ENCODE data around the gene ADGRD1.
"Not testable (repeated sequence)": the region's sequence is repeated elsewhere in the genome, so short reads cannot be mapped to it uniquely, and the experiment has no call there.

Gene ADGRD1

DNA sequence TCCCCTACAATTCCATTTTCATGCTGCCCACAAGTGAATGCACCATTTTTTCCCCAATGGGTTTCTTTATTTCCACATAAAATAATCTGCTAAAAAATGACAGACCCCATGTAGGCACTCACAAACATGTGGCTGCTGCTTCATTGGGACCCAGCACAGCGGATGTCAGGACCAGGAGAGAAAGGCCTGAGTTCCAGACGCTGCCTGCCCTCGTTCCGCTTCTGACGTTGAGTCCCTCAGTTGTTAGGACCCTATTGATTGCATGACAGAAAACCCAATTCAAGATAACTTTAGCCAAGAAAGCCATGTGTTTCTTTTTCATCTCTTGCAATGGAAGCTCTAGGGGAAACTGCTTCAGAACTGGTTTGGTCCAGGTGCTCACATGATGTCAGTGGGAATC, 34.6 kb downstream of the ADGRD1 start:
- no peak for DNase-seq

DNA sequence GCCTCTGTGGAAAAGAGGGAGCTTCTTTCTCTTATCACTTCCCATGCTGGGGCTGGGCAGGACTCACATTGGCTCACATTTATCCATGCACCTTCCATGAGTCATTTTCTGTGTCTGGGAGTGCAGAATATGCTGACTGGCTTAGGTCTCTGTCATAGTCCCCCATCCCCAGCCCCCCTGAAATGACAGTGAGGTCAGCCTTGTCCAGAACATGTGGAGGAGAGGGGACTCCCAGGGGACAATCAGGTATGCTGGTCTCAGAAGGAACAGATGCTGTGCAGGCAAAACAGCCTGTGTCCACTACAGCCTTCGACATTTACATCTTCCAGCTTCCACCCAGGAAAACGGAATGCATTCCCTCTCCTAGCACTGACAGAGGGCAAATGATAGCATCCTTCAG, 35.0 kb downstream of the ADGRD1 start:
- DNase-seq = no peak

DNA sequence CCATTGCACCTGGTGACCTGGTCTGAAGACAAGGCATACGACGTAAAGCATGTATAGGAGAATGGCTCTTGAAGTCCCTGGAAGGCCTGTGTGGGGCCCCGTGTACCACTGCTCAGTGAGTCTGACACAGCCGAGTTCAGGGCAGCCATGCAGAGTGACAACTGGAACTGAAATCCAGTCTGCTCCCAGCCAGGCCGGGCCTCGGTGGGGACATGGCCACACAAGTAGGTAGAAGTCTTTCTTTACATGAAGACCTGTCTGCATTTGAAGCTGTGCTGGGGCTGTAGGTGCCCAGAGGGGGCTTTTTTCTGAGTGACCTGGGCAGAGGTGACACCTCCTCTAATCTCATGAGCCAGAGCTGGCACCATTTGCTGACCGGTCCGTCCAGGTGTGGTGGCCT, 35.7 kb downstream of the ADGRD1 start:
- DNase-seq = no peak

DNA sequence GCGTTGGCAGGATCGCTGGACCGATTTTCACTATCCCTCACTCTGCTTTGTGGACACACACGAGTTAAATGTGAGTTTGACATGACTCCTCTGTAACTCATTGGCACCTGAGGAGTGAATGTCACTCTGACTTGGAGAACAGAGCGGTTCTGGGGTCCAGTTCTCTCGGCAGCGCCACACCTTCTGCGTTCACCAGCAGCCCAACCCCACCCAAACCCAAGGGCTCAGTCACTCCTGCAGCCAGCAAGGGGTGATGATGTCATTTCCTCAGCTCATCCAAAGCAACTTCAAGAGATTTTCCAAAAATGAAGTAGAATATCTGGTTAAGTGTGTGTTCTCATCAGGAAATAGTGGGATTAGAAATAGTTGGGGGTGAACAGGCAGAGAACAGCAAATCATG, 36.3 kb downstream of the ADGRD1 start:
- no peak for DNase-seq

DNA sequence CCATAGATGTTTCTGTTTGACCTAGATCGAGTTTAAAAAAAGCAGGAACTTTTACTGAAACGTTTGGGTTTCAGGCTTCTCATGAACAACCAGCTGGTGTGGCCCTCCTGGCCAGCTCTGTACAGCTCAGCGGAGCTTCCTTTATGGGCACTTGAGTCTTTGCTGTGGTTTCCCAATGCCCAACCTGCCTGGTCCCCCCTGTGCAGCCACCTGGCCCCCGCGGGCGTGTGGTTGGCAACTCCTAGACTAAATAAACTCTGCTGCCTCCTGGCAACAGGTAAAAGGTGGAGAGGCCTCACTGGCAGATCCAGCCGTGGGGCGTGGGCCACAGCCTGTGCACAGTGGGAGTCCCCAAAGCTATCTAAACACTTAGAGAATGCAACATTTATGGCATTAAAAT, 38.7 kb downstream of the ADGRD1 start:
- no peak for DNase-seq

DNA sequence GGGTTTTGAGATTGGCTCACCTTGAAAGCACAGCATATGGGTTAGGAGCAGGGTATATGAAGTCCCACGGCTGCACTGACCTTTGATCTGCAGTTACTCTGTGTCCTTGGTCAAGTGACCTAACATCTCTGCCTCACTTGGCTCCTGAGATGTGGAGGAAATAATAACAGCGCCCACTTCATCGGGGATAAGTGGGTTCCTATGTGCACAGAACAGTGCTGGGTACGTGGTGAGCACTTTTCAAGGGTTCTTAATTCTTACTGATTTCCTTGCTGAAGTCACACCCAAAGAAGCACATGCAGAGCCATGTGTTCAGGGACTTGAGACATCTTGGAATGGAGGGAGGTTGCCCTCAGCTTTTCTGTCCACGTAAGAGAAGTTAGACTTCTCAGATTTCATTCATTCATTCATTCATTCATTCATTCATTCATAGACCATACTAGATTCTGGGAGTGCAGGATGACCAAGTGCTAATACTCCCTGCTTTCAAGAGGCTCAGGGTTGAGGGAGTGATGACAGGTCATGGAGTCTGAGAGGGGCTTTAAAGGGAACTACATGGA, 39.4 kb downstream of the ADGRD1 start:
- DNase-seq = no peak

DNA sequence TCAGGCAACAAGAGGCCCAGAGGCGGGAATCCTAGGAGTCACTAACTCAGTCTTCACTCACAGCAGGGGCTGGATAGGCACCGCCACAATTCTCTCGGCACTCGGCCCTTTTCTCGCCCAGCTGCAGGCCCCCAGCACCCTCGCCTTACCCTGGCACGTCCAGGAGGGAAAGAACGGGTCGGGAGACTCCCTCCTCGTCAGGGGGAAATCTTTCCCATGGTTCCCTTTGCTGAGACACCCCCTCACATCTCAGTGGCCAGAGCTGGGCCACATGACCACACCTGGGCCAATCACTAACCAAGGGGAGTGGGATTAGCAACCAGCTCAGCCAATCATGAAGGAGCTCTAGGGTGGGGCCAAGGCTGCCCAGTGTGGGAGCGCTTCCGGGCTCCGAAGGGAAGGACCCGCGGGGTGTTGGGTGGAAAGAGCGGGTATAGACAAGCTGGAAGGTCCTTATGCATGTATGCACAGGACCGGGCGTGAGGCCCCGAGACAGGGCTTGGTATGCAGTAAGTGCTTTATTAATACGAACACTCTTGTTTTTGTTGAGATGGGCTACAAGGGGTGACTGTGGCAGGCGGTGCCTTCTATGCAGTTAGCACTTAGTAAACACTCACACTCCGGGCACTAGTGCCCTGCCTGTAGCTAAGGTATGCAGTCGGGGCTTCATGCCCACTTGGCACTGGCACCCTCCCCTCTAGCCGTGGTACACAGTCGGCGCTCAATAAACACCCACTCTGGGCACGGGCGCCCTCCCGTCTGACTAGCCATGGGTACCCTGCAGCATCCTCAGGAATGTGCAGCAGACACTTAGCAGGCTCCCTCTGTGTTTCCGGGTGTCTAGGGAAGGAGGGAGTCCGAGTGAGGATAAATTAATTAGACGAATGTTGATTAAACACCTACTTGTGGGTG, 40.3 kb downstream of the ADGRD1 start:
- DNase-seq = no peak

DNA sequence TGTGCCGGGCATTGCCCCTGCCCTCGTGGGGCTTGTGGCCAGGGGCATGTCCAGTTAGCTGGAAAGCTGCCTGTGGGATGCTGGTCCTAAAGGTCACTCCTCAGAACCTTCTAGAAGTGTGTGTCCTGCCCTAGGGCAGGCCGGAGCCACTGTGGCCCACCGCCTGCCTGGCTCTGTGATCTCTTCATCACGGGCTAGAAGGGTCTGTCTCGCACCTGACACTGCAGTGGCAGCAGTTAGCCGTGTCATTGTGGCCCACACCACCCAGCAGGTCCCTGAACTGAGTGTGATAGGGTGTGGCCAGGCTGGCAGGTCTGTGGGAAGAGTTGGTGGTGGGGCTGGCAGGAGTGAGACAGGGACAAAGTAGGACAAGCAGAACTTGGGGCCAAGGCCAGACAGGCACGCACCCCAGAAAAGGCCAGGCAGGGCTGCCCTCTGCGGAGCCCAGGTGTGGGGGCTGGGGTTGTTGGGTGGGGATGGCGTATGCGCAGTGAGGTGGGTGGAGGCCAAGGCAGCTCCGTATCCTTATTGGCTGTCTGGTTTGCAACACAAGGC, 41.2 kb downstream of the ADGRD1 start:
- no peak for DNase-seq

DNA sequence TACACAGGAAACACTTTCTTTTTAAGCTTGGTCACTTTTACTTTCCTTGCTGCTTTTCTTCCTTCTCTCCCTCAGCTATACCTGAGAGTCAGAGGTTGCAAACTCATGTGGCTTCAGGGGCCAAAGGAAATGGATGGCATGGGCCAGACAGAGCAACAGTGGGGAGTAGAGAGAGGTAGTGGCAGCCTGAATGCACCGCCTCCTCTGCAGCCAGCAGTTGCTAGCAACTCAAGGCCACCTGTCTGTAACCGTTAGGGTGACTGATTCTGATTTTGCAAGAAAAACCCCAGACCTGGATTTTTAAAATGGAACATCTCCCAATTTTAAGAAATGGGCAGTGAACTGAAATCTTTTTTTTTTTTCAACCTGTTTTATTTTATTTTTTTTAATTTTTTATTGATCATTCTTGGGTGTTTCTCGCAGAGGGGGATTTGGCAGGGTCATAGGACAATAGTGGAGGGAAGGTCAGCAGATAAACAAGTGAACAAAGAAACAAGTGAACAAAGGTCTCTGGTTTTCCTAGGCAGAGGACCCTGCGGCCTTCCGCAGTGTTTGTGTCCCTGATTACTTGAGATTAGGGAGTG, 41.8 kb downstream of the ADGRD1 start:
- DNase-seq = not testable (repeated sequence)

DNA sequence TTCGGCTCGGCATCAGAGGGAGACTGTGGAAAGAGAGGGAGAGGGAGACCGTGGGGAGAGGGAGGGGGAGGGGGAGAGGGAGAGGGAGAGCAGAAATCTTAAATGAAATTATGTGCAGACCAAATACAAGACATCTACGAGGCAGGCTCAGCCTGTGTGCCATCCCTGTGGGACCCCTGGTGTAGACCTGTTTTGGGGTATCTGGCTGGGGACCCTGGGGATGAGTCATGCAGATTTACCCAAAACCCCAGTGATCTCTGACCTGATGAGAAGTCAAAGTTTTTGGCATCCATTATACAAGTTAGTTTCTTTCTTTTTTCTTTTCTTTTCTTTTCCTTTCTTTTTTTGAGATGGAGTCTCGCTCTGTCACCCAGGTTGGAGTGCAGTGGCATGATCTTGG, 44.4 kb downstream of the ADGRD1 start:
- DNase-seq = no peak

DNA sequence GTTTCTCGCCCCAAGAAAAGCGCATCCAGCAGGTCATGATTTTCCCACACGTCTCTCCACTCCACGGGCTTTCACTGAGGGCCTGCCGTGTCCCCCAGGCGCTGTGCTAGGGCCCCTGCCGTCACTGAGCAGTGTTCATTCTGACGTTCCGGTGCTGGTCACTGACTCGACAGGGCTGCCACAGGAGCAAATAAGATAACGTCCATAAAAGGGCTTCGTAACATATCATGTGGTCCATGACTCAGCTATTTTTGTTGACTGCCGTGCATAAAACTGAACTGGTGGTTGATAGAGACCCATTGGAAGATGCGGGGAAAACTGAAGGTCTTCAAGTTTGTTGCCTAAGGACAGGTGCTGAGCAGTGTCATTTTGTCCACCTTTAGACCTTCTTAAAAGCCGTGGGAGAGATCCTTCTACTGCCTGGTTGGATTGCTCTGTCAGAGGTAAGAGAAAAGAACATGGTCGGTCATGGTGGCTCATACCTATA, 46.3 kb downstream of the ADGRD1 start:
- DNase-seq = no peak

DNA sequence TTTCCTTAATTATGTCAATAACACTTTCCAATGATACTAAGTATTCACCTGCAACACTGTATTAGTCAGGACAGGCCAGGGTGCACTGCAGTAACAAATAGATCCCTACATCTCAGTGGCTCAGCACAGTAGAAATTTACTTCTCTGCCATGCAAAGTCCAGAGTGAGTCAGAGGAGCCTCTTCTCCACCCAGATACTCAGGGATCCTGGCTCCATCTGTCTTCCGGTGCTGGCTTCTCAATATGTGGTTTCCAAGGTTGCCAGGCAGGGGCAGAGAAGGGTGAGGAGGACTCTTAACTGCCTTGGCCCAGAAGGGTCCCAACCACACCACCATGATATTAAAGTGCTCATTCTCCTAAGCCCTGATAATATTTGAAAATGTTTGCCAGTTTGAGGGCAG, 47.8 kb downstream of the ADGRD1 start:
- DNase-seq = no peak

DNA sequence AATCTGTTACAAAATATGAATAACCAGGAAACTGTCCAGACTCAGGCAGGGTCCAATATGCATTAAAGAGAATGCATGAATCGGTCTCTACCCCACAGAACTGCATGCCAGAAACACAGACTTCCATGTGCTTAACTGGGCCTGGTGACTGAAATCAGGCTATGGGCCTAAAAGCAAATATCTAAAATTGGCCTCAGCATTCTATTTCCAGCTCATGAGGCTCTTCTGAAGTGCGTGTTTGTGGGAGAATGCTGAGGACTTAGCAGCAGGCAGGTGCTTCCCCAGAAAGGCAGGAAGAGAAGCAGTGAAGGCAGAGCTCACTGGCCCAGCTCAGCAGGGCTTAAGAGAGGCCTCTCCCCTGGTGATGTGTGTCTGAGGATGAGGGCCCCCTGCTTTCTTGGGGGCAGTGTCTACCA, 48.5 kb downstream of the ADGRD1 start:
- no peak for DNase-seq

DNA sequence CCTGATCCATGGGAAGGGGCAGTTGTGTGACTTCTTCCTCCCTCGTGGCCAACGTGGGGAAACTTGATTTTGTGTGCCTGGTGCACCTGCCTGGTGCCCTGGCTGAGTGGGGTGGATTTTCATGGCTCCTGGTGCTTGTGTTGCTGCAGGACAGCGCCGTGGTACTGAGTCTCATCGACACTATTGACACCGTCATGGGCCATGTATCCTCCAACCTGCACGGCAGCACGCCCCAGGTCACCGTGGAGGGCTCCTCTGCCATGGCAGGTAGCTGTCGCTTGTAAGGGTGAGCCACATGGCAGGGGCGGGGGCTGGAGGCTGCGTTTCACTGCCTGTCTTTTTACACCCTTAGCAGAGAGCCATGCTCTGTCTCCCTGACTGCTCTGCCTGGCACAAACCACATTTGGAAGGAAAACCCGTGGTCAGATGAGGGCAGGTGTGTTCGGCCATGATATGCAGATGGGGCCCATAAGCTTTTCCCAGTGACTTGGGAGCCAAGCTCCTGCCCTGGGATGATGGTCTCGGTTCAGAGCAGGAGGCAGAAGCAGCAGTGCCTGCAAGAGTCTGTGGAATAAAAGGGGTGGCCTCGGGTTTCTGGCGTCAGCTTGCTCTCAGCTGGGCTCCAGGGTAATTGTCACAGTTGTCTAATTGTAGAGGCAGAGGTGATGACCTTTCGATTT, 49.5 kb downstream of the ADGRD1 start:
- no peak for DNase-seq

DNA sequence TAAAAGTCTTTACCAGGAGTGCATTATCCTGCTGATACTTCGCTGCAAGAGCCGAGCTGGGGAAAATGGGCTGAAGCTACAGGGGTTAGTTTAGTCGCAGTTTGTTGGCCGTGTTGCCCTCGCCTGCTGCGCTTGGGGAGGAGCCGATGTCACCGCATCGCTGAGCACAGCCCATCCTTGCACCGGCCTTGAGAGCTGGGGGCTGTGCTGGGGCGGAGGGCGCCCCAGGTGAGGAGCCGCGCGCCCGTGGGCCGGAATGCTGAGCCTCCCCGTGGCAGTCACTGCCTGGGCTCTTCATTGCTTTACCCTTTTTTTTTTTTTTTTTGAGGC, 50.0 kb downstream of the ADGRD1 start:
- DNase-seq = no peak

DNA sequence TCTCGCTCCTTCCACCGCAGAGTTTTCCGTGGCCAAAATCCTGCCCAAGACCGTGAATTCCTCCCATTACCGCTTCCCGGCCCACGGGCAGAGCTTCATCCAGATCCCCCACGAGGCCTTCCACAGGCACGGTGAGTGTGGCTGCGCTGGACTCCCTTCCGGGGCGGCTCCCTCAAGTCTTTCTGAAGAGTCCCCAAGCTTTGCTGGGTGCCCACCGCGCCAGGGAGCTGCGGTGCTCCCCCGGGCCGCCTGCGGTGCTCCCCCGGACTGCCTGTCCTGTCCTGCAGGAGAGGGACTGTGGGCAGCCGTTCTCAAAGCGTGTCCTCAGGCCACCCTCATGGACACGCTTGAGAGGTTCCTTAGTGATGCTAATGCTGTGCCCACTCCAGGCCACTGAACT, 50.5 kb downstream of the ADGRD1 start:
- peak in 1 of 4 experiments; percentile 7 for DNase-seq

DNA sequence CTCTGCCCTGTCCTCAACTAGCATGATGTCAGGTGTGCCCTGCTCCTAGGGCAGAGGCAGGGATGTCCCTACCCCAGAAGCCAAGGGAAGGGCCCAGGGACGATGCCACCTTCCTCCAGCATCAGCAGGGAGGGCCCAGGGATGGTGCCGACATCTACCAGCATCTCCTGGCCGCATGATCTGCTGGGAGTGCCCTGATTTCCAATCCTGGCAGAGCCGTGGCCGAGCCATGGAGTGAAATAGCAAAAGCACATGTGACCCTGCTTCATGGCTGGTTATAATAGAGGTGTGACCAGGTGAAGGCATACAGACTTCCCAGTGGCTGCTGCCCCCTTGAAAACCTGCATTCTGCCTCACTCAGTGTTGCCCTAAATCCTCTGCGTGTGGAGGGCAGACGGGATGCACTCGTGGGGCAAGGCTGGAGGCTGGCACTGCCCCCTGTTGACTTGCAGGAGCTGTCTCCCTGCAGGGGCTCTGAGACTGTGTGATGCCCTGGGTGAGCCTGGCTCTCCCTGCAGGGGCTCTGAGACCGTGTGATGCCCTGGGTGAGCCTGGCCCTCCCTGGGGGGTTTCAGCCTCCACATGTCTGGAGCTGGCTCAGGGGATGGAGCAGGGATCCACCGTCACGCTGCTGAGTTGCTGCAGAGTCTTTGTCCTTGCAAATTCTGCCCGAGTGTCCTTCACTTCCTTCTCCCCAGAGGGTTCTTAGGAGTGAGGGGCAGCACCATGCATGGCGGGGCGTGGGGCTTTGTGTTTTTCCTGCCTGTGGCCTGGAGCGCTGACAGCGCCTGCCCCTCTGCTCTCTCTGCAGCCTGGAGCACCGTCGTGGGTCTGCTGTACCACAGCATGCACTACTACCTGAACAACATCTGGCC, 51.7 kb downstream of the ADGRD1 start:
- peak in 1 of 4 experiments; percentile 6 for DNase-seq

DNA sequence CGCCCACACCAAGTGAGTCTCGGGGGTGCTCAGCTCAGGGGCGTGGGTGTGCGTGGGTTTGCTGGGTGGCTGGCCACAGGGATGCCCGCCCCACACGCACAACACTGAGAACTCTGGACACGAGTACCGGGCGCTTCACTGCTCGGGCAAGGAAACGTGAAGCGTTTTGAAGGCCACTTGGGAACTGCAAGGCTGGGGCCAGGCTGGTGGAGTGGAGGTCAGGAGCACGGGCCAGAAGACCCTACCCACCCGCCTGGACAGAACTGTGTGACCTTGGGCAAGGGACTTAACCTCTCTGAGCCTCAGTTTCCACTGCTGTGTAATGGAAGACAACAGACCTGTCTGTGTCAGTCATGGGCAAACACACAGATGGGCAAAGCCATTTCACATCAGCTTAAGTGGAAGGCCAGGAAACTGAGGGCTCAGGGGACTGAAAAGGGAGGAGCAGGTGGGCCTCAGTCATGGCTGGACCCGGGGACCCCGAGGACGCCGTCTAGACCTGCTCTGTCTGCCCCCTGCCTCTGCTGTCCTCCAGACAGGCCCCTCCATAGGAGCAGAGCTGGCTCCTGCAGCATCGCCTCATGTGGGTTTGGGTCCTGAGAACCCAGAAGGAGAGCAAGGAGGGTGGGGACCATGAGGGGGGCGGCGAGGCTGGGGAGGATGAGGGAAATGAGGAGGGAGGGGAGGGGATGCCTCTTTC, 52.5 kb downstream of the ADGRD1 start:
- no peak for DNase-seq

DNA sequence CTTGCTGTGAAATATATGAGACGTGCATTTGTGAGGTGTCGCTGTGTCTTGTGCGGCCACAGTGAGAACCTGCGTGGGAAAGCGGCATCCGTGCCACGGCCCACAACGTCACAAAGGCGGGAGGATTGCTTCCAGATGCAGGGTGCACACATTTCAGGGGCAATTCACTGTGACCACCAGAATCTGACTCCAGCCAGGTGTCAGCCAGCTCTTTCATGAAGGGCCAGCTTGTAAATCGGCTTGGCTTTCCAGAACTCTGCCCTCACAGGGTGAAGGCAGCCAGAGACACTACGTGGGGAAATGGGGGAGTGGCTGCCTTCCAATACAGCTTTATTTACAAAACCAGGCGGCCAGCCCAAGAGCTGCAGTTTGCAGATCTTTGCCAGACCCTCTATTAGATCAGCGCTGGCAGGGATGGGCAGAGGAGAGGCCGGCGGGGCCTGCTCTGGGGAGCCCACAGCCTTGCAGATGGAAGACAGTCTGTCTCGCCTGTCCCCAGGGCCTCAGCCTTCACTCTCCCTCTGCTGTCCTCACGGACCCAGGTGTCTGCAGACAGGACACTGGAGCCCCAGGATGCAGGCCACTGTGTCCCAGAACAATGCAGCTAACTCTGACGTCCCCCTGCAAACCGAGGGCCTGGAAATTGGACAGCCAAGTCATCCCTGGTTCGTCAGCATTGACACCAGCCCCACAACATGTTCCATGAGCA, 53.5 kb downstream of the ADGRD1 start:
- DNase-seq = no peak

DNA sequence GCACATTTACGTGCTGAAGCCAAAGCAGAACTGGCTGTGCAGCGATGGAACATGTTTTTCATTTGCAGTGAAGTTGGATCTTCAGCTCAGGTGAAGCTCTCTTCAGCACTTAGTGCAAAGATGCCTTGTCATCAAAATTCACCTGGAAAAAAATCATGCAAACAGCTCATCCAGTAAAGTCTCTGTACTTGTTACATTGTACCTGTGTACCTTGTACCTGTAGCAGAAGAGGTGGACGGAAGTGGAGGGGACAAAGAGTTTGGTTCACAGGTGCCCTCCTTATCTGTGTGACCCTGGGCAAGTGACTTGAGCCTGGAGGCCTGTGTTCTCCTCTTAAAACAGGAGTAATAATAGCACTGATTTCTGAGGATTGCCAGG, 54.0 kb downstream of the ADGRD1 start:
- no peak for DNase-seq

All from suppressor macrophage (primary cell).